B cell (primary cell): ENCODE data around the gene TOR2A. TPM values are rescaled to one million over a fixed set of nuclear protein-coding genes. Genes with fewer than 3 reads are reported as not detected.

ENCODE experiments used
- ATAC-seq: fragments of 200-7000 bp; cut with Tn5 transposase; one replicate; pipeline ENCODE4 v1.10.0; 2021; ENCODE audit warnings: low read depth, mild to moderate bottlenecking, moderate number of reproducible peaks, moderate library complexity
- CTCF ChIA-PET: fragments of 350-600 bp; sonication (Branson Sonifier 250); formaldehyde crosslinking; loops from one replicate; lab custom pipeline; 2021; ENCODE audit warnings: antibody characterized with exemption, inconsistent platforms; lab: Charles Lee
- POLR2A ChIA-PET: fragments of 350-600 bp; sonication (Branson Sonifier 250); formaldehyde crosslinking; loops from one replicate; lab custom pipeline; 2021; ENCODE audit warnings: antibody characterized with exemption; lab: Charles Lee
- DNase-seq: peaks from one replicate; pipeline ENCODE4 v3.0.0; 2013
- H2AFZ ChIP-seq: 2 replicates; pipeline ENCODE4 v1.6.1; 2012; ENCODE audit warnings: mild to moderate bottlenecking, low read depth, low read length; ENCODE audit not compliant: insufficient read depth, poor library complexity, severe bottlenecking
- H3K27ac ChIP-seq, 2 donors: 1 replicate in 1 of 2; 2 replicates in 1 of 2; pipeline ENCODE4 v1.5.1; 2012 to 2013; ENCODE audit warnings: low read length in 2 of 2, mild to moderate bottlenecking in 2 of 2, moderate library complexity in 1 of 2
- H3K27me3 ChIP-seq, 4 experiments: fragments of 200-600 bp in 1 of 4; sonication (generic) in 1 of 4; replicated peaks in 1 of 4; 1 replicate in 2 of 4; 2 replicates in 2 of 4; pipeline versions ENCODE4 v1.6.1 to v1.7.0; 2013 to 2016; ENCODE audit warnings: low read length in 3 of 4, mild to moderate bottlenecking in 2 of 4, mixed read lengths in 1 of 4, moderate library complexity in 1 of 4; ENCODE audit not compliant: insufficient read depth in 4 of 4, control insufficient read depth in 3 of 4; ENCODE audit errors: control extremely low read depth in 1 of 4
- H3K36me3 ChIP-seq, 2 experiments: replicated peaks in 1 of 2; 1 replicate in 1 of 2; 2 replicates in 1 of 2; pipeline versions ENCODE4 v1.6.1 to v1.7.1; 2013; ENCODE audit warnings: low read length in 1 of 2; ENCODE audit not compliant: insufficient read depth in 2 of 2, control insufficient read depth in 1 of 2; ENCODE audit errors: control extremely low read depth in 1 of 2, extremely low read depth in 1 of 2
- H3K4me1 ChIP-seq, 2 donors: fragments of 200-600 bp in 1 of 2; sonication (generic) in 1 of 2; 1 replicate in 1 of 2; 2 replicates in 1 of 2; pipeline versions ENCODE4 v1.5.1 to v1.6.1; 2013 to 2017; ENCODE audit warnings: low read length in 2 of 2; ENCODE audit not compliant: control insufficient read depth in 2 of 2, insufficient read depth in 2 of 2
- H3K4me2 ChIP-seq: replicated peaks from 2 replicates; pipeline ENCODE3; 2012; ENCODE audit warnings: mild to moderate bottlenecking, low read depth, low read length; ENCODE audit not compliant: poor library complexity, severe bottlenecking
- H3K4me3 ChIP-seq, 5 experiments: fragments of 200-600 bp in 1 of 5; sonication (generic) in 1 of 5; 1 replicate in 3 of 5; 2 replicates in 2 of 5; pipeline versions ENCODE4 v1.5.1 to v1.7.0; 2011 to 2016; ENCODE audit warnings: low read length in 4 of 5, mild to moderate bottlenecking in 4 of 5, low read depth in 2 of 5, control low read depth in 1 of 5, moderate library complexity in 1 of 5; ENCODE audit not compliant: insufficient read depth in 1 of 5; ENCODE audit errors: control extremely low read depth in 1 of 5, extremely low read depth in 1 of 5
- H3K79me2 ChIP-seq: fragments of 200-600 bp; sonication (generic); one replicate; pipeline ENCODE4 v1.6.0; 2016; ENCODE audit warnings: low read length; ENCODE audit not compliant: control insufficient read depth, insufficient read depth
- H3K9ac ChIP-seq: fragments of 200-600 bp; sonication (generic); 2 replicates; pipeline ENCODE4 v1.6.1; 2017; ENCODE audit warnings: mild to moderate bottlenecking, low read length, moderate library complexity
- H3K9me3 ChIP-seq, 3 donors: one replicate each; pipeline versions ENCODE4 v1.6.1 to v1.7.1; 2013; ENCODE audit warnings: low read length in 2 of 3; ENCODE audit not compliant: control insufficient read depth in 2 of 3, insufficient read depth in 1 of 3; ENCODE audit errors: control extremely low read depth in 1 of 3
- H4K20me1 ChIP-seq: 2 replicates; pipeline ENCODE4 v1.6.0; 2012; ENCODE audit warnings: mild to moderate bottlenecking, low read length; ENCODE audit not compliant: insufficient read depth, control insufficient read depth, poor library complexity, severe bottlenecking
- H3K27ac Mint-ChIP-seq: one replicate; pipeline ENCODE4 v1.8.0; 2021; ENCODE audit warnings: mixed read lengths
- H3K27me3 Mint-ChIP-seq: one replicate; pipeline ENCODE4 v1.8.0; 2021; ENCODE audit warnings: mixed read lengths
- H3K4me1 Mint-ChIP-seq: one replicate; pipeline ENCODE4 v1.8.0; 2021; ENCODE audit warnings: mixed read lengths
- H3K4me3 Mint-ChIP-seq: one replicate; pipeline ENCODE4 v1.8.0; 2021; ENCODE audit warnings: mixed read lengths
- H3K9me3 Mint-ChIP-seq: one replicate; pipeline ENCODE4 v1.8.0; 2022; ENCODE audit warnings: mixed read lengths; ENCODE audit not compliant: insufficient read depth
- CTCF ChIP-seq: fragments of 200-600 bp; IDR thresholded peaks from one replicate; pipeline ENCODE4 v1.8.0; 2022; ENCODE audit warnings: antibody characterized with exemption, mild to moderate bottlenecking
- EZH2 ChIP-seq: IDR thresholded peaks from 2 replicates; pipeline ENCODE4 v1.6.1; 2012; ENCODE audit warnings: borderline replicate concordance, low read depth, mild to moderate bottlenecking, moderate library complexity, low read length; ENCODE audit not compliant: insufficient read depth, poor library complexity, severe bottlenecking
- WGBS: methylation state at CpG from one replicate; pipeline ENCODE4 v1.1.5; 2013; ENCODE audit warnings: missing lambda C conversion rate; ENCODE audit not compliant: insufficient coverage; 5-methylcytosine and 5-hydroxymethylcytosine counted together
- intact Hi-C: fragments of 100-400 bp; cut with micrococcal nuclease; formaldehyde crosslinking; loops from one replicate; pipeline ENCODE4 v1.10.0; 2022
- polyA plus RNA-seq: library from polyadenylated mRNA; depleted of rRNA; stranded (reverse); fragments of >200 nt; gene quantifications from 2 replicates; pipeline ENCODE4 v1.2.3, GENCODE V29; 2012
- total RNA-seq, 2 donors: library from RNA; stranded (reverse); fragments of 120-200 nt in 1 of 2; gene quantifications; 1 replicate in 1 of 2; 2 replicates in 1 of 2; pipeline versions ENCODE4 v1.2.3 to v1.2.4, GENCODE V29; 2013 to 2022

The TOR2A gene
- total and polyA plus RNA-seq, 2 donors (not counting 1 experiment from before 2014, with no cell fraction given), result 15.8 to 26.5 TPM

DNA sequence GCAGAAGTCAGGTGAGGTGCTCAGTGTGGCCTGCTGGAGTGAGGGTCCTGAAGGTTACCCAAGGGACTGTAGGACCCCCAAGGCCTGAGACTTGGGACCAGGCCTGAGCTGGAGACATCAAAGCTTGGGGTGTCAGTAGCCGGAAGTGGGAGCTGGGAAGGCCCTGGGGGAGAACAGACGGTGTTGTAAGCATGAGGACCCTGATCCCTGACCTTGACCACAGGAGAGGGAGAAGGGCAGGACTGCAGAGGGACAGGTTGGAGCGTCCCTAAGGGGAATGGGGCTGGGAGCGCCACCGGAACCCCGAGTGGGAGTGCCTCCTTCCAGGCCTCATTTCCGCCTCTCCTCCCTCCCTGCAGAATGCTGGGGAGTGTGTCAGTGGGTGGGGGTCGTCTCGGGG, 18.7 kb downstream of the TOR2A start:
- Histone ChIP-seq H2AFZ (peak overlapping the region; percentile 88), H3K4me3 (peak overlapping the region in 1 of 5 experiments; percentile 87), H3K4me1 (peaks cover 9 to 11% of the 10 kb centered on the region in 2 donors), H3K79me2 (peaks cover 3% of the 10 kb centered on the region), H4K20me1 (no peaks in the 10 kb centered on the region), H3K9me3 (no peaks in the 10 kb centered on the region), H3K27me3 (no peaks in the 10 kb centered on the region), H3K4me2 (peak overlapping the region; percentile 96), H3K27ac (peak overlapping the region; percentile 35 to 81), H3K36me3 (no peaks in the 10 kb centered on the region), H3K9ac (peak overlapping the region; percentile 77)
- intact Hi-C loops, result loop anchor here (2.0 to 5.0 kb wide), 6 partner anchors 104 to 1166 kb away; partner anchors contain the start of genes KYAT1, LRRC8A, LRSAM1 and RPL12
- Mint-ChIP-seq H3K27ac (peak overlapping the region; percentile 90), H3K4me1 (peaks cover 22% of the 10 kb centered on the region), H3K9me3 (no peaks in the 10 kb centered on the region), H3K4me3 (peak overlapping the region; percentile 97), H3K27me3 (no peaks in the 10 kb centered on the region)
- DNase-seq (no peak), ATAC-seq (no peak)
- WGBS, result 83% methylated on average over 6 of the region's 9 CpGs
- ChIA-PET CTCF (interaction anchor here (1.2 to 2.9 kb wide), 3 partner anchors 18 to 205 kb away, joined by 3 to 26 read pairs (median 11); partner anchors contain the start of gene TOR2A), POLR2A (interaction anchor here (1.6 kb wide), 1 partner anchor 19 kb away, joined by 8 read pairs; the partner anchor contains the start of gene TOR2A)
- TF ChIP-seq CTCF (no peak), EZH2 (no peak)
